Kidney (tissue), 14 donors: ENCODE data around the gene DIPK1A. TPM values are rescaled to one million over a fixed set of nuclear protein-coding genes. Genes with fewer than 3 reads are reported as not detected.

Experiments
- DNase-seq, 5 donors: peaks; one replicate each; pipeline ENCODE4 v3.0.0-alpha.2; 2013 to 2020
- FAIRE-seq: peaks from 2 replicates; lab custom pipeline; 2012; peaks lifted over from hg19 to GRCh38; lab: Jason Lieb, UNC
- H3K27ac ChIP-seq, 2 donors: one replicate each; pipeline ENCODE4 v1.7.0; 2013; ENCODE audit warnings: low read depth in 2 of 2, low read length in 2 of 2, inconsistent platforms in 1 of 2
- H3K27me3 ChIP-seq: one replicate; pipeline ENCODE4 v1.7.1; 2013; ENCODE audit warnings: low read length, inconsistent platforms; ENCODE audit not compliant: control insufficient read depth, insufficient read depth
- H3K36me3 ChIP-seq, 3 donors: one replicate each; pipeline versions ENCODE4 v1.7.0 to v1.7.1; 2013; ENCODE audit warnings: low read length in 3 of 3, control low read depth in 1 of 3, inconsistent platforms in 1 of 3; ENCODE audit not compliant: insufficient read depth in 3 of 3, control insufficient read depth in 2 of 3
- H3K4me1 ChIP-seq, 3 donors: one replicate each; pipeline versions ENCODE4 v1.7.0 to v1.7.1; 2013; ENCODE audit warnings: low read length in 3 of 3, inconsistent platforms in 1 of 3, low read depth in 1 of 3; ENCODE audit not compliant: control insufficient read depth in 2 of 3, insufficient read depth in 2 of 3
- H3K4me3 ChIP-seq, 3 donors: one replicate each; pipeline versions ENCODE4 v1.7.0 to v1.8.1; 2013; ENCODE audit warnings: low read length in 3 of 3, control low read depth in 1 of 3, inconsistent platforms in 1 of 3
- H3K9ac ChIP-seq, 3 donors: one replicate each; pipeline versions ENCODE4 v1.7.0 to v1.7.1; 2013; ENCODE audit warnings: low read length in 3 of 3, control low read depth in 1 of 3, inconsistent platforms in 1 of 3
- H3K9me3 ChIP-seq, 3 donors: one replicate each; pipeline versions ENCODE4 v1.7.0 to v1.7.1; 2013; ENCODE audit warnings: low read length in 3 of 3, control low read depth in 1 of 3, inconsistent platforms in 1 of 3; ENCODE audit not compliant: control insufficient read depth in 2 of 3, insufficient read depth in 1 of 3
- intact Hi-C: fragments of 100-400 bp; cut with DNase I; formaldehyde crosslinking; loops from one replicate; pipeline ENCODE4 v1.11.1; 2022
- polyA plus RNA-seq: library from polyadenylated mRNA; stranded (reverse); fragments of 350-450 nt; fragmentation: Illumina TruSeq; extraction: RNeasy Lipid Tissue Mini Kit (QIAGEN cat#74804); gene quantifications from one replicate; pipeline ENCODE4 v1.2.3, GENCODE V29; 2014; ENCODE audit warnings: low read depth, low replicate concordance; ENCODE audit not compliant: insufficient read depth
- total RNA-seq: library from RNA; stranded (reverse); fragmentation: NEBNext Ultra II Directional; extraction: Animal tissue kit (Norgen Biotek cat#: 25700); gene quantifications from one replicate; pipeline ENCODE4 v1.2.1, GENCODE V29; 2021
- TF ChIP-seq, protein P1 (sequence below): IDR thresholded peaks from 3 replicates; pipeline ENCODE4 v1.5.1; 2012; ENCODE audit warnings: mild to moderate bottlenecking, moderate library complexity, borderline replicate concordance; ENCODE audit not compliant: insufficient read depth; ENCODE audit errors: extremely low read depth
- donor health status: control.
- donor health status: control.
- donor health status: control.
- donor health status: control.
- donor health status: control.
- donor health status: DM: yes; HTN: yes; CAD: no.
- donor health status: Normal renal cell carcinoma (clear cell type).

DIPK1A gene
- total and polyA plus RNA-seq, 2 donors from 2014 or later: 4.0 to 6.1 TPM

DNA sequence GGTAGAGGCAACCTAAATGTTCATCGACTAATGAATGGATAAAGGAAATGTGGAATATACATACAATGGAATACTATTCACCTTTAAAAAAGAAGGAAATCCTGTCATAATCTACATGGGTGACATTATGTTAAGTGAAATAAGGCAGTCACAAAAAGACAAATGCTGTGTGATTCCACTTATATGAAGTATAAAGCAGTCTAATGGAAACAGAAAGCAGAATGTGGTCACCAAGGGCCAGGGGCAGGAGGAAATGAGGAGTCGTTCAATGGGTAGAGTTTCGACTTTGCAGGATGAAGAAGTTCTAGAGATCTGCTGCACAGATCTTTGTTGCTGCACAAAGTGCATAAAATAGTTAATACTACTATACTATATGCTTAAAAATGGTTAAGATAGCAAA, 7.8 kb downstream of the DIPK1A start:
- Histone ChIP-seq H3K4me3 (no peak overlapping the region), H3K27me3 (no peaks in the 10 kb centered on the region), H3K36me3 (no peaks in the 10 kb centered on the region), H3K9me3 (no peaks in the 10 kb centered on the region), H3K9ac (no peak overlapping the region), H3K27ac (no peak overlapping the region), H3K4me1 (peaks cover 0 to 7% (median 7%) of the 10 kb centered on the region in 3 donors)
- TF ChIP-seq, protein P1, sequence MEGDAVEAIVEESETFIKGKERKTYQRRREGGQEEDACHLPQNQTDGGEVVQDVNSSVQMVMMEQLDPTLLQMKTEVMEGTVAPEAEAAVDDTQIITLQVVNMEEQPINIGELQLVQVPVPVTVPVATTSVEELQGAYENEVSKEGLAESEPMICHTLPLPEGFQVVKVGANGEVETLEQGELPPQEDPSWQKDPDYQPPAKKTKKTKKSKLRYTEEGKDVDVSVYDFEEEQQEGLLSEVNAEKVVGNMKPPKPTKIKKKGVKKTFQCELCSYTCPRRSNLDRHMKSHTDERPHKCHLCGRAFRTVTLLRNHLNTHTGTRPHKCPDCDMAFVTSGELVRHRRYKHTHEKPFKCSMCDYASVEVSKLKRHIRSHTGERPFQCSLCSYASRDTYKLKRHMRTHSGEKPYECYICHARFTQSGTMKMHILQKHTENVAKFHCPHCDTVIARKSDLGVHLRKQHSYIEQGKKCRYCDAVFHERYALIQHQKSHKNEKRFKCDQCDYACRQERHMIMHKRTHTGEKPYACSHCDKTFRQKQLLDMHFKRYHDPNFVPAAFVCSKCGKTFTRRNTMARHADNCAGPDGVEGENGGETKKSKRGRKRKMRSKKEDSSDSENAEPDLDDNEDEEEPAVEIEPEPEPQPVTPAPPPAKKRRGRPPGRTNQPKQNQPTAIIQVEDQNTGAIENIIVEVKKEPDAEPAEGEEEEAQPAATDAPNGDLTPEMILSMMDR: no peak
- FAIRE-seq: no peak
- intact Hi-C loops: no loop called here
- no peak for DNase-seq

DNA sequence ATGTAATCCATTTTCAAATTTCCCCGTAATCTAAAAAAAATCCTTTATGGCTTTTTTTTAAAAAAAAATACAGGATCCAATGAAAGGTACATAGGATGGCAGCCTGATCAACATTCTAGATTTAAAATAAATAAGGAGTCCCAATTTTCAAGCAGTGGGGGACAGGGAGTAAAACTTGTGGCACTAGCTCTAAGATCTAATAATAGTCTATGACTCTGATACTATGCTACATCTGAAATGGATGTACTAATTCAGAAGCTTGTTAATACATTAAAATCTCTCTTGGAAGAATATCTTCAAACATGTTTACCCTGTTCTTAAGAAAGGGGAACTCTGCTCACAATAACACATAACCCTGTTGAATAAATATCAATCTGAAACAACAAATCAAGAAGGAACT, 8.5 kb downstream of the DIPK1A start:
- H3K4me1 ChIP-seq: peaks cover 0 to 7% (median 7%) of the 10 kb centered on the region in 3 donors
- H3K9ac ChIP-seq: no peak overlapping the region
- TF ChIP-seq, protein P1: no peak
- no peak overlapping the region for H3K27ac ChIP-seq
- H3K4me3 ChIP-seq: no peak overlapping the region
- no peaks in the 10 kb centered on the region for H3K9me3 ChIP-seq
- no peaks in the 10 kb centered on the region for H3K27me3 ChIP-seq
- intact Hi-C loops: no loop called here
- no peak for DNase-seq
- H3K36me3 ChIP-seq: no peaks in the 10 kb centered on the region
- no peak for FAIRE-seq

DNA sequence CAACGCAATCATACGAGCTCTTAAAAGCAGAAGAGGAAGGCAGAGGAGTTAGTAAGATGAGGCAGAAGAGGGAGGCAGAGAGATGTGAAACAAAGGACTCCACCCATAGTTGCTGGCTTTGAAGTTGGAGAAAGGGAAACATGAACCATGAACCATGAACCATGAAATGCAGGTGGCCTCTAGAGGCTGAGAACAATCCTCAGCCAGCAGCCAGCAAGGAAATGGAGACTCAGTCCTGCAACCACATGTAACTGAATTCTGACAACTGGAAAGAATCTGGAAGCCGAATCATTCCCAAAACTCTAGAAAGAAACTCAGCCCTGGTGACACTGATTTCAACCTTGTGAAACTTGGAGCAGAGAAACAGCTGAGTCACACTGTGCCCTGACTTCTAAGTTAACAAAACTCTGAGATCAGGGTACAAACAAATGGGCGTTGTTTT, 10.1 kb downstream of the DIPK1A start:
- no peak overlapping the region for H3K4me3 ChIP-seq
- H3K27ac ChIP-seq: no peak overlapping the region
- H3K36me3 ChIP-seq: no peaks in the 10 kb centered on the region
- TF ChIP-seq, protein P1: no peak
- DNase-seq (no peak), FAIRE-seq (no peak)
- intact Hi-C loops: no loop called here
- no peaks in the 10 kb centered on the region for H3K9me3 ChIP-seq
- H3K4me1 ChIP-seq: no peaks in the 10 kb centered on the region
- no peaks in the 10 kb centered on the region for H3K27me3 ChIP-seq
- no peak overlapping the region for H3K9ac ChIP-seq
